Smooth muscle cell (in vitro differentiated cells): Measurements from ENCODE around the gene SHOC1. TPM values are rescaled to one million over a fixed set of nuclear protein-coding genes. Genes with fewer than 3 reads are reported as not detected.
"Not testable (repeated sequence)": the region's sequence is repeated elsewhere in the genome, so short reads cannot be mapped to it uniquely, and the experiment has no call there.

Source experiments
- DNase-seq: peaks from one replicate; lab custom pipeline; 2025; ENCODE audit not compliant: unreplicated experiment; lab: John Stamatoyannopoulos, UW
- H2AFZ ChIP-seq: fragments of 200-600 bp; sonication (generic); 2 replicates; pipeline ENCODE4 v1.6.0; 2016; ENCODE audit warnings: antibody characterized with exemption, low read depth, mild to moderate bottlenecking
- H3F3A ChIP-seq: fragments of 200-600 bp; sonication (generic); 2 replicates; pipeline ENCODE4 v1.6.0; 2017; ENCODE audit warnings: antibody characterized with exemption, low read depth
- H3K27ac ChIP-seq: fragments of 200-600 bp; sonication (generic); 2 replicates; pipeline ENCODE4 v1.5.1; 2016; ENCODE audit warnings: low read depth, mild to moderate bottlenecking
- H3K27me3 ChIP-seq: fragments of 200-600 bp; sonication (generic); 2 replicates; pipeline ENCODE4 v1.6.1; 2016; ENCODE audit warnings: low read depth, mild to moderate bottlenecking
- H3K36me3 ChIP-seq: fragments of 200-600 bp; sonication (generic); 2 replicates; pipeline ENCODE4 v1.5.1; 2016; ENCODE audit warnings: low read depth
- H3K4me1 ChIP-seq: fragments of 200-600 bp; sonication (generic); 2 replicates; pipeline ENCODE4 v1.5.1; 2016; ENCODE audit warnings: low read depth
- H3K4me2 ChIP-seq: fragments of 200-600 bp; sonication (generic); 2 replicates; pipeline ENCODE4 v1.6.0; 2016; ENCODE audit warnings: mild to moderate bottlenecking
- H3K4me3 ChIP-seq: fragments of 200-600 bp; sonication (generic); 2 replicates; pipeline ENCODE4 v1.5.1; 2016; ENCODE audit warnings: mild to moderate bottlenecking
- H3K79me2 ChIP-seq: fragments of 200-600 bp; sonication (generic); 2 replicates; pipeline ENCODE4 v1.6.0; 2016; ENCODE audit warnings: low read depth, mild to moderate bottlenecking
- H3K9ac ChIP-seq: fragments of 200-600 bp; sonication (generic); 2 replicates; pipeline ENCODE4 v1.6.0; 2016; ENCODE audit warnings: low read depth
- H3K9me3 ChIP-seq: fragments of 200-600 bp; sonication (generic); replicated peaks from 2 replicates; pipeline ENCODE4 v1.5.1; 2016; ENCODE audit warnings: low read depth
- H4K20me1 ChIP-seq: fragments of 200-600 bp; sonication (generic); 2 replicates; pipeline ENCODE4 v1.6.0; 2016; ENCODE audit warnings: low read depth
- CTCF ChIP-seq: fragments of 200-600 bp; sonication (generic); IDR thresholded peaks from 2 replicates; pipeline ENCODE4 v1.5.1; 2017; ENCODE audit warnings: borderline replicate concordance, mild to moderate bottlenecking, antibody characterized with exemption; ENCODE audit not compliant: insufficient read depth, poor library complexity, severe bottlenecking
- WGBS: methylation state at CpG from one replicate; pipeline ENCODE4 v1.1.7; 2016; ENCODE audit warnings: low lambda C conversion rate; 5-methylcytosine and 5-hydroxymethylcytosine counted together
- polyA plus RNA-seq: library from polyadenylated mRNA; unstranded; fragments of >200 nt; fragmentation: Nextera tagmentation; extraction: Ambion mirVana; gene quantifications from 2 replicates; pipeline ENCODE4 v1.2.1, GENCODE V29; 2016
- total RNA-seq: library from RNA; depleted of rRNA; stranded (reverse); fragments of >200 nt; gene quantifications from 2 replicates; pipeline ENCODE4 v1.2.3, GENCODE V29; 2014

Gene SHOC1
- total and polyA plus RNA-seq, 2 experiments from 2014 or later: not detected

DNA sequence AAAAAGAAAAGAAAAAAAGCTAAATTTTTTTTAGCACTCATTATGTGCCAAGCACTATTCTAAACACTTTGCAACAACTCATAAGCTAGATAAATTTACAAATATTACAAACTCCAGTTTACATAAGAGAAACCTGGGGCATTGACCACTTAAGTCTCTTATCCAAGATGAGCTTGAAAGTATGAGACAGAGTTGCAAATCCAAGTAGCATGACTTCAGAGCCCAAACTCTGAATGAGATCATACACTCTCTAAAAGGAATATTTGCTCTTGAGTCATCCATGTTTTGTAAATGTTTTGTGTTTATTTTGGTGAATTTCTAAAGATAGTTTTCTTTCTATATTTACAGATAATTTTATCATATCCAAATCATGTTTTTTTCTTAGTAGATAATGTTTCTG lies 4.0 kb upstream of the SHOC1 start:
- no peaks in the 10 kb centered on the region for H3K9me3 ChIP-seq
- H2AFZ ChIP-seq: no peak overlapping the region
- TF ChIP-seq CTCF: no peak
- H3K27ac ChIP-seq: no peak overlapping the region
- H4K20me1 ChIP-seq: no peaks in the 10 kb centered on the region
- H3K9ac ChIP-seq: no peak overlapping the region
- no peaks in the 10 kb centered on the region for H3K4me1 ChIP-seq
- no peaks in the 10 kb centered on the region for H3K27me3 ChIP-seq
- no peaks in the 10 kb centered on the region for H3K36me3 ChIP-seq
- DNase-seq: no peak
- no peaks in the 10 kb centered on the region for H3F3A ChIP-seq
- H3K79me2 ChIP-seq: no peaks in the 10 kb centered on the region
- H3K4me2 ChIP-seq: no peak overlapping the region
- no peak overlapping the region for H3K4me3 ChIP-seq

DNA sequence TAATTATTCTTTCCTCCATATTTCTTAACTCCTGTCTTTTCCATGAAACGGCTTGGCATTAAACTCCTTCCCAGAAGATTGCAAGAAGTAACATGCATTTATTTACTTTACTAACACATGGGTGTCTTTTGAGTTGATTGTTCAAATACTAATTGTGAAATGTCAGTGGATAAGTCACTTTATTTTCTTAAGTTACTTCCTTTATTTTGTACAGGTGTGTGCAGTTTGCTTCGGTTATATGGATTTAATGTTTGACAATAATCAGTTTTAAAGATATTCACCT lies 761 bp upstream of the SHOC1 start:
- Histone ChIP-seq H3K27me3 (no peaks in the 10 kb centered on the region), H3K9ac (no peak overlapping the region), H3K4me1 (no peaks in the 10 kb centered on the region), H4K20me1 (no peaks in the 10 kb centered on the region), H3K79me2 (no peaks in the 10 kb centered on the region), H3F3A (no peaks in the 10 kb centered on the region), H3K4me3 (no peak overlapping the region), H3K9me3 (no peaks in the 10 kb centered on the region), H2AFZ (no peak overlapping the region), H3K4me2 (no peak overlapping the region), H3K27ac (no peak overlapping the region), H3K36me3 (no peaks in the 10 kb centered on the region)
- WGBS: 93% methylated on average over 2 of the region's 2 CpGs
- DNase-seq: no peak
- TF ChIP-seq CTCF: no peak

DNA sequence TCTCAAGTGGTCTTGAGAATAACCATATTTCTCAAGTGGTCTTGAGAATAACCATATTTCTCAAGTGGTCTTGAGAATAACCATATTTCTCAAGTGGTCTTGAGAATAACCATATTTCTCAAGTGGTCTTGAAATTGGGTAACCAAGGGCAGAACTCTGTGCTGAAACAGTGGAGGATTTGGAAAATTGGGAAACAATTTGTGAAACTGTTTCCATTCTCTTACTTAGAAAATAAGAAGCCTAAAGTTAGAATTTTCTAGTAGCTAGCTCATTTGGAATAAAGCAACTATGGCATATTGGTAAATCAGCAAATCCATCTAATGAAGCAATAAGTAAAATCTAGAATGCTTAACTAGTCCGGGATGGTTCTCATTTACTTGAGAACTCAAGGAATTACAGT lies 2.9 kb downstream of the SHOC1 start:
- H3F3A ChIP-seq, H4K20me1 ChIP-seq, H3K9ac ChIP-seq, H3K4me3 ChIP-seq, DNase-seq, H3K4me1 ChIP-seq, H2AFZ ChIP-seq, H3K36me3 ChIP-seq, H3K9me3 ChIP-seq, H3K27me3 ChIP-seq, H3K79me2 ChIP-seq, H3K27ac ChIP-seq, H3K4me2 ChIP-seq: not testable (repeated sequence)
- WGBS: 94% methylated on average over 1 of the region's 1 CpG

GRCh38 chr9:111789881-111790280 lies 4.9 kb downstream of the SHOC1 start:
- H3K27ac ChIP-seq: no peak overlapping the region
- H3K27me3 ChIP-seq: no peaks in the 10 kb centered on the region
- H3K4me2 ChIP-seq: no peak overlapping the region

More at GRCh38 chr9:111789881-111790280, 4.9 kb downstream of the SHOC1 start:
- Histone ChIP-seq H3K36me3 (no peaks in the 10 kb centered on the region), H3K79me2 (no peaks in the 10 kb centered on the region), H3K4me3 (no peak overlapping the region), H3K4me1 (no peaks in the 10 kb centered on the region), H2AFZ (no peak overlapping the region), H3K9ac (no peak overlapping the region), H3F3A (no peaks in the 10 kb centered on the region), H4K20me1 (no peaks in the 10 kb centered on the region), H3K9me3 (peaks cover 4% of the 10 kb centered on the region)
- no peak for TF ChIP-seq CTCF
- WGBS: 59% methylated on average over 1 of the region's 1 CpG
- DNase-seq: no peak
